ENCODE measurements around the gene THSD4. TPM values are rescaled to one million over a fixed set of nuclear protein-coding genes. Genes with fewer than 3 reads are reported as not detected.

Gene THSD4
- total RNA-seq, 4 donors from 2014 or later: 39.4 to 232 (median 127) TPM

- 55 to 79% methylated on average over 2 to 3 of the region's 3 CpGs for WGBS, 2 donors
- no peak overlapping the region for H3K4me3 ChIP-seq
- intact Hi-C loops (cut with DNase I): no loop called here
- no peaks in the 10 kb centered on the region for H3K9me3 ChIP-seq
- TF ChIP-seq CTCF (IDR thresholded peaks at IDR 0.05): no peak
- TF ChIP-seq POLR2A (IDR thresholded peaks at IDR 0.05): no peak
- no peak for DNase-seq
- no peaks in the 10 kb centered on the region for H3K36me3 ChIP-seq
- no peaks in the 10 kb centered on the region for H3K27me3 ChIP-seq
- H3K4me1 ChIP-seq: peaks cover 15 to 87% (median 34%) of the 10 kb centered on the region in 3 donors
- H3K27ac ChIP-seq: peak overlapping the region in 2 of 4 donors; percentile 18 to 25
Measured at GRCh38 chr15:71334873-71335272, 219.6 kb downstream of the THSD4 start.

GRCh38 chr15:71335591-71335990, 220.3 kb downstream of the THSD4 start:
- Histone ChIP-seq H3K9me3 (no peaks in the 10 kb centered on the region), H3K27ac (peak overlapping the region in 3 of 4 donors; percentile 6 to 87 (median 32)), H3K27me3 (no peaks in the 10 kb centered on the region), H3K4me1 (peaks cover 15 to 80% (median 30%) of the 10 kb centered on the region in 3 donors), H3K36me3 (no peaks in the 10 kb centered on the region), H3K4me3 (no peak overlapping the region)
- no peak for DNase-seq
- 72 to 75% methylated on average over 2 to 3 of the region's 3 CpGs for WGBS, 2 donors
- TF ChIP-seq CTCF (IDR thresholded peaks at IDR 0.05) (no peak), POLR2A (IDR thresholded peaks at IDR 0.05) (no peak)
- intact Hi-C loops (cut with DNase I): no loop called here

DNA sequence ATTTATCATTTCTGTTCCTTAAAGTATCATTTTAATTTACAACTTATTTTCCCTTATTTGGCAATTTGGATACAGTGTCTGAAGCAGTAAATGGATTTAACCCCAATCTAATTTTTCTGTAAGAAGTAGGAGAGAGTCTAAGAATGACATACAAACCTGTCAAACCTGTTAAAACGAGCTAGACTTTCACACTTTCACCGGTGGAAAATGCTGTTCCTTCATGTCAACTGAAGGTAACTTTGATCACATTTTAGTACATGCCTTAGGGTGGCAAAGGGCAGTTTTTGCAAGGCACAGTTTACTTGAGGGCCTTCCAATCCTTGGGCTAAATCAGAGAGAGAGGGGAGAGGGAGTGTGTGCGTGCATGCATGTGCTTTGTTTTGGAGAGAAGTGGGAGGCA, 221.4 kb downstream of the THSD4 start:
- DNase-seq: no peak
- Histone ChIP-seq H3K4me1 (peaks cover 15 to 69% (median 20%) of the 10 kb centered on the region in 3 donors), H3K27me3 (no peaks in the 10 kb centered on the region), H3K27ac (peak overlapping the region; percentile 68 to 87 (median 75)), H3K4me3 (no peak overlapping the region), H3K36me3 (no peaks in the 10 kb centered on the region), H3K9me3 (no peaks in the 10 kb centered on the region)
- WGBS, 2 donors: 32 to 56% methylated on average over 3 of the region's 3 CpGs
- TF ChIP-seq POLR2A (IDR thresholded peaks at IDR 0.05) (no peak), CTCF (IDR thresholded peaks at IDR 0.05) (no peak)
- intact Hi-C loops (cut with DNase I): no loop called here

- no peak for DNase-seq
- no peak for TF ChIP-seq POLR2A (IDR thresholded peaks at IDR 0.05)
- no peak for TF ChIP-seq CTCF (IDR thresholded peaks at IDR 0.05)
- Histone ChIP-seq H3K4me3 (no peak overlapping the region), H3K4me1 (peaks cover 15 to 64% (median 20%) of the 10 kb centered on the region in 3 donors), H3K9me3 (no peaks in the 10 kb centered on the region), H3K27ac (peak overlapping the region; percentile 68 to 87 (median 75)), H3K36me3 (no peaks in the 10 kb centered on the region), H3K27me3 (no peaks in the 10 kb centered on the region)
- WGBS, 2 donors: 29 to 47% methylated on average over 5 of the region's 5 CpGs
- intact Hi-C loops (cut with DNase I): no loop called here
Measured at GRCh38 chr15:71337197-71337845, 222.1 kb downstream of the THSD4 start.

DNA sequence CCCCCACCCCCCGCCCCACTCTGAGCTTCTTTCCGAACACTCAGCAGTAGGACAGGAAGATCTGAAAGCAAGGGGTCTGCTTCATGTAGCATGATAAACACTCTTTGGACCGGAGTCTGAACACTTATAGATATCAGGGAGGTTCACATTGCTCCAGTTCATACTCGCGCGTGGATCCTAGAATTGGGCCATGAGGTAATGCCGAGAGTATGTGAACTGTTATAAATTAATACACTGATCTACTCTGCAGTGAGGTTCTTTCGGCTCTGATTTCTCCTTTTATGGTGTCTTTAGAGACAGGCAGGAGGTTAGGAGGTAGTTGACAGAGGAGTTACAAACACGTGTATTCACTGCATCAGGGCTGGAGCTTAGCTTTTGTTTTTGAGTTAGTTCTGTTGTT, 223.0 kb downstream of the THSD4 start:
- H3K36me3 ChIP-seq: no peaks in the 10 kb centered on the region
- intact Hi-C loops (cut with DNase I): no loop called here

More for the DNA sequence above, 223.0 kb downstream of the THSD4 start:
- no peaks in the 10 kb centered on the region for H3K27me3 ChIP-seq
- WGBS, 2 donors: 76 to 90% methylated on average over 7 of the region's 9 CpGs
- peak overlapping the region; percentile 68 to 87 (median 75) for H3K27ac ChIP-seq
- no peaks in the 10 kb centered on the region for H3K9me3 ChIP-seq
- H3K4me1 ChIP-seq: peaks cover 15 to 59% (median 20%) of the 10 kb centered on the region in 3 donors
- TF ChIP-seq CTCF (IDR thresholded peaks at IDR 0.05) (no peak), POLR2A (IDR thresholded peaks at IDR 0.05) (no peak)
- no peak overlapping the region for H3K4me3 ChIP-seq
- no peak for DNase-seq
